RWPE1 (cell line): Measurements from ENCODE around the gene ERP29.

Experiments used
- CTCF ChIA-PET: fragments of 350-600 bp; sonication (Branson Sonifier 250); formaldehyde crosslinking; extraction: SDS; loops from one replicate; lab custom pipeline; 2021; lab: Yijun Ruan, JAX
- POLR2A ChIA-PET: fragments of 400-600 bp; formaldehyde crosslinking; extraction: SDS; loops from one replicate; lab custom pipeline; 2020; ENCODE audit warnings: antibody characterized with exemption; ENCODE audit not compliant: low non-redundant PET; lab: Yijun Ruan, JAX
- DNase-seq: peaks from one replicate; pipeline ENCODE4 v3.0.0; 2012; ENCODE audit warnings: low spot score
- H3K27ac ChIP-seq: fragments of 450-650 bp; 2 replicates; pipeline ENCODE4 v1.5.1; 2017
- CTCF ChIP-seq: fragments of 450-650 bp; conservative IDR thresholded peaks from 2 replicates; pipeline ENCODE4 v1.5.1; 2017; ENCODE audit warnings: low read depth, mild to moderate bottlenecking

ERP29 gene

GRCh38 chr12:112010415-112011344, 2.5 kb upstream of the ERP29 start:
- no peak overlapping the region for H3K27ac ChIP-seq
- no peak for DNase-seq
- TF ChIP-seq CTCF = no peak
- ChIA-PET POLR2A (no interaction called here), CTCF (interaction anchor here (0.6 kb wide), 1 partner anchor 32 kb away, joined by 3 read pairs; no protein-coding TSS in a partner anchor)

- TF ChIP-seq CTCF = no peak
- CTCF ChIA-PET = interaction anchor here (0.6 kb wide), 2 partner anchors 88 to 99 kb away, joined by 3 to 6 read pairs; no protein-coding TSS in a partner anchor
- POLR2A ChIA-PET = no interaction called here
- no peak for DNase-seq
- H3K27ac ChIP-seq = peak overlapping the region; percentile 99
These were observed 1.5 kb upstream of the ERP29 start for GRCh38 chr12:112011685-112012084.

- no peak for TF ChIP-seq CTCF
- ChIA-PET CTCF (interaction anchor here (0.7 to 0.9 kb wide), 3 partner anchors 58 to 373 kb away, joined by 3 read pairs; no protein-coding TSS in a partner anchor), POLR2A (interaction anchor here (1.0 to 1.3 kb wide), 3 partner anchors 9 to 94 kb away, joined by 3 to 4 read pairs (median 3); no protein-coding TSS in a partner anchor)
- H3K27ac ChIP-seq = peak overlapping the region; percentile 99
- peak; percentile 42 for DNase-seq
These were observed 576 bp downstream of the ERP29 start for GRCh38 chr12:112013601-112014402.

- DNase-seq = no peak
- H3K27ac ChIP-seq = no peak overlapping the region
- CTCF ChIA-PET = no interaction called here
- POLR2A ChIA-PET = no interaction called here
- no peak for TF ChIP-seq CTCF
These were observed 2.7 kb downstream of the ERP29 start for GRCh38 chr12:112015938-112016337.

- ChIA-PET POLR2A (no interaction called here), CTCF (no interaction called here)
- TF ChIP-seq CTCF = no peak
- DNase-seq = no peak
- H3K27ac ChIP-seq = no peak overlapping the region
These were observed 3.8 kb downstream of the ERP29 start for GRCh38 chr12:112017041-112017440.
